PC-9 (cell line): Measurements from ENCODE around the gene TUBA4B.

Source experiments
- CTCF ChIP-seq: fragments of 200-600 bp; sonication (generic); conservative IDR thresholded peaks from 2 replicates; pipeline ENCODE4 v1.6.1; 2017; ENCODE audit warnings: mixed run types, antibody characterized with exemption, mild to moderate bottlenecking, moderate library complexity
- EZH2 ChIP-seq: fragments of 200-600 bp; sonication (generic); IDR thresholded peaks from 2 replicates; pipeline ENCODE4 v1.8.0; 2017; ENCODE audit warnings: antibody characterized with exemption, low read depth

GRCh38 chr2:219273937-219274336 lies 20.9 kb downstream of the TUBA4B start:
- TF ChIP-seq CTCF = no peak
- TF ChIP-seq EZH2 = no peak
